Hindlimb muscle (tissue), 1 donor: Measurements from ENCODE around the gene NUP93. TPM values are rescaled to one million over a fixed set of nuclear protein-coding genes. Genes with fewer than 3 reads are reported as not detected.
"Not testable (repeated sequence)": the region's sequence is repeated elsewhere in the genome, so short reads cannot be mapped to it uniquely, and the experiment has no call there.

ENCODE experiments used
- DNase-seq: peaks from one replicate; pipeline ENCODE4 v3.0.0-alpha.2; 2013
- polyA plus RNA-seq: library from polyadenylated mRNA; unstranded; fragments of 120-200 nt; gene quantifications from one replicate; pipeline ENCODE4 v1.2.1, GENCODE V29; 2013; ENCODE audit not compliant: insufficient read length

NUP93 gene
- polyA plus RNA-seq, 1 donor, result 44.2 TPM

- DNase-seq, result no peak
Observed at GRCh38 chr16:56709443-56710040, 20.4 kb upstream of the NUP93 start.

- no peak for DNase-seq
Observed at GRCh38 chr16:56710181-56710737, 19.7 kb upstream of the NUP93 start.

- no peak for DNase-seq
Observed at GRCh38 chr16:56711862-56712261, 18.1 kb upstream of the NUP93 start.

GRCh38 chr16:56713794-56714193 is 16.1 kb upstream of the NUP93 start:
- no peak for DNase-seq

GRCh38 chr16:56715126-56715525 is 14.8 kb upstream of the NUP93 start:
- DNase-seq, result no peak

GRCh38 chr16:56716761-56717160 is 13.2 kb upstream of the NUP93 start:
- no peak for DNase-seq

GRCh38 chr16:56717532-56717931 is 12.4 kb upstream of the NUP93 start:
- DNase-seq, result not testable (repeated sequence)

- DNase-seq, result no peak
Observed at GRCh38 chr16:56722200-56722842, 7.6 kb upstream of the NUP93 start.

- no peak for DNase-seq
Observed at GRCh38 chr16:56724191-56724590, 5.7 kb upstream of the NUP93 start.

- DNase-seq, result no peak
Observed at GRCh38 chr16:56726283-56726682, 3.6 kb upstream of the NUP93 start.

GRCh38 chr16:56726926-56727325 is 3.0 kb upstream of the NUP93 start:
- no peak for DNase-seq

GRCh38 chr16:56728027-56728426 is 1.9 kb upstream of the NUP93 start:
- DNase-seq, result no peak

- no peak for DNase-seq
Observed at GRCh38 chr16:56728980-56729734, 772 bp upstream of the NUP93 start.

- DNase-seq, result no peak
Observed at GRCh38 chr16:56732366-56732765, 2.4 kb downstream of the NUP93 start.

GRCh38 chr16:56732832-56733231 is 2.9 kb downstream of the NUP93 start:
- DNase-seq, result no peak

GRCh38 chr16:56734429-56734828 is 4.5 kb downstream of the NUP93 start:
- DNase-seq, result no peak

GRCh38 chr16:56736476-56736875 is 6.5 kb downstream of the NUP93 start:
- no peak for DNase-seq

- no peak for DNase-seq
Observed at GRCh38 chr16:56737539-56737938, 7.6 kb downstream of the NUP93 start.

- no peak for DNase-seq
Observed at GRCh38 chr16:56738221-56738620, 8.3 kb downstream of the NUP93 start.

GRCh38 chr16:56739378-56739777 is 9.4 kb downstream of the NUP93 start:
- DNase-seq, result not testable (repeated sequence)

GRCh38 chr16:56741399-56741798 is 11.5 kb downstream of the NUP93 start:
- DNase-seq, result no peak

GRCh38 chr16:56742030-56742984 is 12.4 kb downstream of the NUP93 start:
- no peak for DNase-seq
